A549 (cell line): ENCODE measurements around the gene EP400.

ENCODE experiments used
- CHD4 ChIP-seq: fragments of 200-600 bp; sonication (generic); IDR thresholded peaks from 2 replicates; pipeline ENCODE4 v1.6.1; 2016; ENCODE audit warnings: antibody characterized with exemption, mild to moderate bottlenecking, borderline replicate concordance
- CTCF ChIP-seq: fragments of >200 bp; sonication (Bioruptor Twin); formaldehyde crosslinking; IDR thresholded peaks from 3 replicates; pipeline ENCODE4 v1.5.1; 2016
- E2F6 ChIP-seq: IDR thresholded peaks from 2 replicates; pipeline ENCODE4 v1.6.1; 2012; ENCODE audit warnings: low read depth, borderline replicate concordance
- ELK1 ChIP-seq: fragments of 150-350 bp; IDR thresholded peaks from 2 replicates; pipeline ENCODE4 v1.6.1; 2014; ENCODE audit warnings: low read depth, mild to moderate bottlenecking, low read length
- ESRRA ChIP-seq: fragments of 150-350 bp; IDR thresholded peaks from 2 replicates; pipeline ENCODE4 v1.6.1; 2014; ENCODE audit warnings: mild to moderate bottlenecking, low read length, borderline replicate concordance
- HMGXB4 ChIP-seq: fragments of 250-450 bp; sonication (Bioruptor Pico); IDR thresholded peaks from 2 replicates; pipeline ENCODE4 v1.5.0; 2021; ENCODE audit warnings: mild to moderate bottlenecking, moderate library complexity, borderline replicate concordance
- MAX ChIP-seq: IDR thresholded peaks from 2 replicates; pipeline ENCODE4 v1.6.1; 2012
- NPAS2 ChIP-seq: fragments of 250-450 bp; sonication (Bioruptor Pico); IDR thresholded peaks from 2 replicates; pipeline ENCODE4 v1.8.0; 2022; ENCODE audit warnings: mild to moderate bottlenecking, moderate library complexity, borderline replicate concordance
- POLR2A ChIP-seq: IDR thresholded peaks from 2 replicates; pipeline ENCODE4 v1.6.1; 2012; ENCODE audit warnings: mild to moderate bottlenecking, low read length
- RCOR1 ChIP-seq: fragments of 150-350 bp; IDR thresholded peaks from 2 replicates; pipeline ENCODE4 v1.6.1; 2014; ENCODE audit warnings: antibody characterized with exemption, low read length, low read depth
- REST ChIP-seq: fragments of 200-600 bp; sonication (generic); IDR thresholded peaks from 2 replicates; pipeline ENCODE4 v1.6.1; 2016; ENCODE audit warnings: antibody characterized with exemption, mild to moderate bottlenecking, moderate library complexity
- SMC3 ChIP-seq: fragments of >200 bp; sonication (Bioruptor Twin); formaldehyde crosslinking; IDR thresholded peaks from 3 replicates; pipeline ENCODE4 v1.6.1; 2018; ENCODE audit warnings: inconsistent platforms
- ZSCAN20 ChIP-seq: fragments of 250-450 bp; sonication (Bioruptor Pico); IDR thresholded peaks from 2 replicates; pipeline ENCODE4 v1.8.0; 2022; ENCODE audit warnings: mild to moderate bottlenecking, moderate library complexity

- TF ChIP-seq HMGXB4 (CRISPR knock-in tag) (no peak), CTCF (no peak), REST (no peak), POLR2A (no peak), RCOR1 (no peak), MAX (no peak), NPAS2 (CRISPR knock-in tag) (no peak), E2F6 (no peak), ESRRA (no peak), SMC3 (no peak), ZSCAN20 (no peak), ELK1 (no peak), CHD4 (no peak)
These were observed 157.2 kb downstream of the EP400 start for GRCh38 chr12:132106921-132107320.
